ENCODE data around the gene GJA1.

GRCh38 chr6:121398127-121398526 lies 37.3 kb upstream of the GJA1 start:
- TF ChIP-seq POLR2AphosphoS5 (IDR thresholded peaks at IDR 0.05): no peak
- TF ChIP-seq CTCF (IDR thresholded peaks at IDR 0.05): no peak
